ENCODE measurements around the gene SLPI.

- TF ChIP-seq EZH2 (conservative IDR thresholded peaks at IDR 0.05; ENCODE audit: low read depth, low read length) (no peak), ZNF740 (CRISPR knock-in tag; IDR thresholded peaks at IDR 0.05) (no peak), HDAC2 (CRISPR knock-in tag; IDR thresholded peaks at IDR 0.05) (no peak), RAD21 (CRISPR knock-in tag; IDR thresholded peaks at IDR 0.05) (no peak), ZNF274 (CRISPR knock-in tag; IDR thresholded peaks at IDR 0.05) (no peak), ZBTB8A (CRISPR knock-in tag; IDR thresholded peaks at IDR 0.05; ENCODE audit: borderline replicate concordance, low read depth) (no peak), CTCF (CRISPR knock-in tag; IDR thresholded peaks at IDR 0.05) (no peak), PRMT3 (CRISPR knock-in tag; IDR thresholded peaks at IDR 0.05; ENCODE audit: borderline replicate concordance, low read depth) (no peak), MATR3 (CRISPR knock-in tag; IDR thresholded peaks at IDR 0.05) (no peak), SIN3A (IDR thresholded peaks at IDR 0.05; ENCODE audit: borderline replicate concordance, low read depth, low read length) (no peak), PHF20 (CRISPR knock-in tag; IDR thresholded peaks at IDR 0.05) (no peak)
Measured at GRCh38 chr20:45258664-45259063, 4.3 kb upstream of the SLPI start.
